HepG2 (cell line): ENCODE data around the gene DRAP1. TPM values are rescaled to one million over a fixed set of nuclear protein-coding genes. Genes with fewer than 3 reads are reported as not detected.

ENCODE experiments used
- CBX2 ChIP-seq, 2 experiments: fragments of 200-600 bp in 1 of 2; sonication (generic); formaldehyde crosslinking in 1 of 2; IDR thresholded peaks; 2 replicates each; pipeline versions ENCODE4 v1.7.0 to v1.8.1; 2018 to 2022; ENCODE audit warnings: low read depth in 2 of 2, low read length in 1 of 2, mild to moderate bottlenecking in 1 of 2, missing genetic modification reagents in 1 of 2
- CCAR2 ChIP-seq: fragments of 200-400 bp; formaldehyde crosslinking; optimal IDR thresholded peaks from 2 replicates; pipeline ENCODE3; 2018; ENCODE audit warnings: low read depth, mild to moderate bottlenecking, low read length, moderate library complexity
- CERS6 ChIP-seq: sonication (generic); formaldehyde crosslinking; IDR thresholded peaks from 2 replicates; pipeline ENCODE4 v1.5.0; 2020; ENCODE audit warnings: missing genetic modification reagents
- FOSL2 ChIP-seq: sonication (generic); formaldehyde crosslinking; IDR thresholded peaks from 2 replicates; pipeline ENCODE4 v1.4.0; 2020; ENCODE audit warnings: missing genetic modification reagents
- HNRNPLL ChIP-seq: fragments of 200-400 bp; formaldehyde crosslinking; IDR thresholded peaks from 2 replicates; pipeline ENCODE4 v1.6.1; 2017; ENCODE audit warnings: mild to moderate bottlenecking, low read depth, low read length; ENCODE audit not compliant: poor library complexity, severe bottlenecking
- PHF8 ChIP-seq: sonication (generic); formaldehyde crosslinking; IDR thresholded peaks from 2 replicates; pipeline ENCODE4 v1.5.0; 2020; ENCODE audit warnings: missing genetic modification reagents
- SAFB2 ChIP-seq: sonication (generic); formaldehyde crosslinking; IDR thresholded peaks from 2 replicates; pipeline ENCODE4 v1.5.1; 2020; ENCODE audit warnings: missing genetic modification reagents, low read depth, mild to moderate bottlenecking, borderline replicate concordance
- SAP130 ChIP-seq: IDR thresholded peaks from 2 replicates; pipeline ENCODE4 v1.6.1; 2016; ENCODE audit warnings: low read depth
- SKI ChIP-seq: fragments of 450-650 bp; IDR thresholded peaks from one replicate; pipeline ENCODE4 v1.6.1; 2018; ENCODE audit warnings: mild to moderate bottlenecking; ENCODE audit not compliant: partially characterized antibody
- STAG1 ChIP-seq: sonication (generic); formaldehyde crosslinking; IDR thresholded peaks from 2 replicates; pipeline ENCODE4 v1.4.0; 2020; ENCODE audit warnings: missing genetic modification reagents
- TEAD3 ChIP-seq: optimal IDR thresholded peaks from 2 replicates; pipeline ENCODE3; 2016; ENCODE audit warnings: borderline replicate concordance
- TFE3 ChIP-seq: IDR thresholded peaks from 2 replicates; pipeline ENCODE4 v1.6.1; 2016
- ZNF136 ChIP-seq: sonication (generic); formaldehyde crosslinking; IDR thresholded peaks from 2 replicates; pipeline ENCODE4 v1.8.1; 2022; ENCODE audit warnings: low read depth, mild to moderate bottlenecking, moderate library complexity, missing genetic modification reagents
- ZNF264 ChIP-seq: sonication (generic); formaldehyde crosslinking; IDR thresholded peaks from 2 replicates; pipeline ENCODE4 v1.4.0; 2020; ENCODE audit warnings: missing genetic modification reagents
- ZNF607 ChIP-seq: sonication (generic); formaldehyde crosslinking; IDR thresholded peaks from 2 replicates; pipeline ENCODE4 v1.5.1; 2020; ENCODE audit warnings: missing genetic modification reagents, mild to moderate bottlenecking, borderline replicate concordance
- polyA plus RNA-seq, 8 experiments: library from polyadenylated mRNA; depleted of rRNA in 3 of 8; stranded (reverse) in 7 of 8; unstranded in 1 of 8; fragments of >200 nt; fragmentation: Illumina TruSeq in 4 of 8; extraction: Trizol in 4 of 8; gene quantifications; 2 replicates each; pipeline versions ENCODE4 v1.2.1 to v1.2.3, GENCODE V29; 2011 to 2016; ENCODE audit warnings: low read depth in 4 of 8, missing spikeins in 1 of 8, mixed read lengths in 1 of 8; ENCODE audit not compliant: insufficient read depth in 1 of 8
- total RNA-seq, 5 experiments: library from RNA; depleted of rRNA; stranded (reverse); fragments of >200 nt; fragmentation: Illumina TruSeq; extraction: Trizol; gene quantifications; 2 replicates each; pipeline ENCODE4 v1.2.3, GENCODE V29; 2016; ENCODE audit warnings: low read depth in 1 of 5

Gene DRAP1
- total and polyA plus RNA-seq, 2 of the 13 experiments (the other 11 are each of a cell fraction or from before 2014, with no cell fraction given) = 46.8 to 52.3 TPM

- TF ChIP-seq CERS6 (CRISPR knock-in tag) (no peak), ZNF607 (no peak), TFE3 (CRISPR knock-in tag) (peak; percentile 77), ZNF136 (CRISPR knock-in tag) (no peak), FOSL2 (CRISPR knock-in tag) (peak; percentile 96), CBX2 (IDR thresholded peaks at IDR 0.05; ENCODE audit: low read depth, low read length) (no peak), CBX2 (CRISPR knock-in tag; IDR thresholded peaks at IDR 0.05; ENCODE audit: low read depth) (no peak), CCAR2 (no peak), STAG1 (CRISPR knock-in tag) (no peak), ZNF264 (CRISPR knock-in tag) (no peak), TEAD3 (CRISPR knock-in tag) (peak; percentile 76), SAP130 (CRISPR knock-in tag) (peak; percentile 77), PHF8 (CRISPR knock-in tag) (no peak), HNRNPLL (no peak), SKI (peak; percentile 42), SAFB2 (no peak)
- TF ChIP-seq, all 625 proteins: peak for 40
Observed at GRCh38 chr11:65915821-65916251, 3.4 kb upstream of the DRAP1 start (continued).
